Dedifferentiated amniotic fluid mesenchymal stem cell (primary cell): ENCODE data around the gene ACKR2.

ENCODE experiments used
- DNase-seq: peaks from one replicate; pipeline ENCODE4 v3.0.0-alpha.2; 2016; ENCODE audit errors: extremely low spot score

ACKR2 gene

GRCh38 chr3:42887084-42887483 is 77.8 kb downstream of the ACKR2 start:
- DNase-seq, result no peak

GRCh38 chr3:42891042-42891441 is 81.8 kb downstream of the ACKR2 start:
- no peak for DNase-seq

DNA sequence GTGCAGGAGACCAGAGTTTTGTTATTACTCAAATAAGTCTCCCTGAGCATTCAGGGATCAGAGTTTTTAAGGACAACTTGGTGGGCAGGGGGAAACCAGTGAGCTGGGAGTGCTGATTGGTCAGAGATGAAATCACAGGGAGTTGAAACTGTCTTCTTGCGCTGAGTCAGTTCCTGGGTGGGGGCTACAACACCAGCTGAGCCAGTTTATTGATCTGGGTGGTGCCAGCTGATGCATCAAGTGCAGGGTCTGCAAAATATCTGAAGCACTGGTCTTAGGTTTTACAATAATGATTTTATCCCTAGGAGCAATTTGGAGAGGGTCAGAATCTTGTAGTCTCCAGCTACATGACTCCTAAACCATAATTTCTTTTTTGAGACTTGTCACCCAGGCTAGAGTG is 82.9 kb downstream of the ACKR2 start:
- no peak for DNase-seq

GRCh38 chr3:42892807-42893206 is 83.6 kb downstream of the ACKR2 start:
- DNase-seq, result no peak

GRCh38 chr3:42894698-42895579 is 85.7 kb downstream of the ACKR2 start:
- DNase-seq, result no peak

GRCh38 chr3:42895580-42895868 is 86.3 kb downstream of the ACKR2 start:
- no peak for DNase-seq

DNA sequence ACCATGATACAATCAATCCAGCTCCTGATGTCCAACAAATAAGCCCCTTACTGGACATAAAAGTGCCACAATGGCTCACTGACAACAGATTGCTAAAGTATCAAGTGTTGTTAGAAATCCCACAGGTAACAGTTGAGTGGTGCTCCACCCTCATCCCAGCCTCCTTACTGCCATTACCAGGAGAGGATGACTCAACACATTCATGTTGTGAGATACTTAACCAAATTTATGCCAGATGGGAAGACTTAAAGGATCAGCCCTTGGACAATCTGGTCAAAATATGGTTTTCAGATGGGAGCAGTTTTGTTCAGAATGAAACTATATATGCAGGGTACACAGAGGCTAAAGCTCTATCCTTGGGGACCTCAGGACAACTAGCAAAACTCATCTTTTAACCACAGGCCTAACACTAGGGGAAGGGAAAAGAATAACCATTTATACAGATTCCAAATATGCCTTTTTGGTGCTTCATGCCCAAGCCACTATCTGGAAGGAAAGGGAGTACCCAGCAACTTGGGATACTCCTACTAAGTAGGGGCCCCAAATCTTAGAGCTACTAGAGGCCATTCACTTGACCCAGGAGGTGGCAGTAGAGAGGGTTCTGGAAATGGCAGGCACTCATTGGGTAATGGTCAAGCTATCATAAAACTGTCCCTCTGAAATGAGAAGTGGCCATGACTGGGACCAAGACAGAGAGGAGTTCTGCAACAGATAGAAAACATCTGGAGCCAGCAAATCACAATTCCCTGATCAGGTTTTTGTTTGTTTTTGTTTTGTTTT is 89.8 kb downstream of the ACKR2 start:
- no peak for DNase-seq

- DNase-seq, result no peak
These were observed 91.2 kb downstream of the ACKR2 start for GRCh38 chr3:42900226-42901072.

GRCh38 chr3:42901073-42901415 is 91.8 kb downstream of the ACKR2 start:
- DNase-seq, result no peak

- DNase-seq, result no peak
These were observed 93.0 kb downstream of the ACKR2 start for GRCh38 chr3:42902257-42902656.

DNA sequence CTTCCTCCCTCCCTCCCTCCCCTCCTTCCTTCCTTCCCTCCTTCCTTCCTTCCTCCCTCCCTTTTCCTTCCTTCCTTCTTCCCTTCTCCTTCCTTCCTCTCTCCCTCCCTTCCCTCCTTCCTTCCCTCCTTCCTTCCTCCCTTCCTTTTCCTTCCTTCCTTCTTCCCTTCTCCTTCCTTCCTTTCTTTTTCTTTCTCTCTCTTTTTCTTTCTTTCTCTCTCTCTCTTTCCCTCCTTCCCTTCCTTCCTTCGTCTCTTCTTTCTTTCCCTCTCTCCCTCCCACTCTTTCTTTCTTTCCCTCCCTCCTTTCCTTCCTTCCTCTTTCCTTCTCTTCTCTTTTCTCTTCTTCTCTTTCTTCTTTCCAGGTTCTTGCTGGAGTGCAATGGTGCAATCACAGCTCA is 94.8 kb downstream of the ACKR2 start:
- no peak for DNase-seq

GRCh38 chr3:42905740-42906069 is 96.5 kb downstream of the ACKR2 start:
- DNase-seq, result no peak

- no peak for DNase-seq
These were observed 97.0 kb downstream of the ACKR2 start, which contains the start of gene ZNF662 for GRCh38 chr3:42906070-42906847. Gene ZNF662, plus strand, starts transcription at chr3:42906142. Its CDS starts 1,973 bp downstream, at chr3:42908115.

DNA sequence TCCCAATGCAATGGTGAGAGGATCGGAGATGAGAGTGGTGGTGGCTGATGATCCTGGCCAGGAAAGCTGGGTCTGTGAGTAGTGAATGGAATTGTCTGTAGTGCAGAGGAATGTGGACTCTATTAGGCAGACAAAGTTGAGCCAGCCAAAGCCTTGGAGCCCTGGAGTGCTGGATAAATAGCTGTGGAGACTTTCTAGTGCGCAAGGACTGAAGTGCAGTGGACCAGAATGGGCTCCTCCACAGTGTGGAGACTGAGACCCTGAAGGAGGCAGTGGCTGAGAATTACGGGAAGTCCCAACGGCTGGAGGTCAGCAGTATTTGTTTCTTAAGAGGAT is 97.6 kb downstream of the ACKR2 start:
- no peak for DNase-seq

GRCh38 chr3:42908675-42909074 is 99.4 kb downstream of the ACKR2 start:
- DNase-seq, result no peak

DNA sequence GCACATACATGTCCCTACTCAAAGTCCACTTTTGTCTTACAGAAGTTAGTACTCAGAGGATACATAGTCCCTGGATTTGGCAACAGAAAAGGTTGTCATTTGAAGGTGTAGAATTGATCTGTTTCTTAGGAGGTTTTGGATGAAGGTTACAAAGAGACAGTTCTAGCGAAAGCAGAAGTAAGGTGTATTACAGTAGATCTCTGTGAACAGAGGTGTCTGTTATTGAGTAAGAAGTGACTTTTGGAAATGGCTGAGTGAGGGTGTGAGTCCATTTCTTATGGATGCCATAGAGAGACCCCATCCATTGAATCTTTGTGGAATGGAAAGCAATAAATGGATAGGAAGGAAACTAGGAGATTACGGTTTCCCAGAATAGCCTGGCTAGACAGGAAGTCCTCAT is 102.3 kb downstream of the ACKR2 start:
- no peak for DNase-seq

GRCh38 chr3:42914771-42915515 is 105.7 kb downstream of the ACKR2 start:
- no peak for DNase-seq
